Thymus (tissue), 11 donors: ENCODE measurements around the gene SCYL2. TPM values are rescaled to one million over a fixed set of nuclear protein-coding genes. Genes with fewer than 3 reads are reported as not detected.
"Not testable (repeated sequence)": the region's sequence is repeated elsewhere in the genome, so short reads cannot be mapped to it uniquely, and the experiment has no call there.

Source experiments
- DNase-seq, 9 donors: peaks; one replicate each; pipeline ENCODE4 v3.0.0-alpha.2; 2013; ENCODE audit warnings: low spot score in 9 of 9, low read depth in 6 of 9, missing footprints in 1 of 9
- H3K27ac ChIP-seq, 2 donors: one replicate each; pipeline ENCODE4 v1.5.1; 2013; ENCODE audit warnings: control low read depth in 1 of 2, low read depth in 1 of 2, low read length in 1 of 2, mild to moderate bottlenecking in 1 of 2, moderate library complexity in 1 of 2
- H3K27me3 ChIP-seq, 2 donors: one replicate each; pipeline ENCODE4 v1.5.1; 2013; ENCODE audit warnings: low read length in 1 of 2; ENCODE audit not compliant: control insufficient read depth in 2 of 2, insufficient read depth in 1 of 2
- H3K36me3 ChIP-seq, 2 donors: one replicate each; pipeline ENCODE4 v1.5.1; 2013; ENCODE audit warnings: low read length in 1 of 2, mild to moderate bottlenecking in 1 of 2, moderate library complexity in 1 of 2; ENCODE audit not compliant: control insufficient read depth in 2 of 2, insufficient read depth in 2 of 2
- H3K4me1 ChIP-seq, 2 donors: one replicate each; pipeline ENCODE4 v1.5.1; 2013; ENCODE audit warnings: low read length in 2 of 2; ENCODE audit not compliant: control insufficient read depth in 2 of 2, insufficient read depth in 2 of 2
- H3K4me3 ChIP-seq, 2 donors: one replicate each; pipeline ENCODE4 v1.5.1; 2013; ENCODE audit warnings: low read length in 2 of 2, control low read depth in 1 of 2, mild to moderate bottlenecking in 1 of 2
- H3K9me3 ChIP-seq, 2 donors: one replicate each; pipeline ENCODE4 v1.5.1; 2013; ENCODE audit warnings: low read length in 1 of 2, mild to moderate bottlenecking in 1 of 2; ENCODE audit not compliant: control insufficient read depth in 2 of 2, insufficient read depth in 1 of 2
- WGBS: extraction: QIAGEN DNeasy Blood & Tissue Kit; methylation state at CpG from one replicate; pipeline ENCODE4 v1.1.7; 2013; 5-methylcytosine and 5-hydroxymethylcytosine counted together
- polyA plus RNA-seq: library from polyadenylated mRNA; stranded (reverse); fragments of 200-250 nt; gene quantifications from one replicate; pipeline ENCODE4 v1.2.3, GENCODE V29; 2013
- total RNA-seq: library from RNA; stranded (reverse); fragments of 120-200 nt; gene quantifications from one replicate; pipeline ENCODE4 v1.2.4, GENCODE V29; 2013
- donor health status: healthy.

The SCYL2 gene
- total and polyA plus RNA-seq, 2 donors: 22.4 to 31.0 TPM

- H3K36me3 ChIP-seq: peaks cover 7 to 11% of the 10 kb centered on the region in 2 donors
- not testable (repeated sequence) for H3K9me3 ChIP-seq, H3K4me3 ChIP-seq, H3K27ac ChIP-seq, DNase-seq, H3K27me3 ChIP-seq, H3K4me1 ChIP-seq
- WGBS: 99% methylated on average over 17 of the region's 24 CpGs
Measured at GRCh38 chr12:100294366-100294765, 27.4 kb downstream of the SCYL2 start.

- Histone ChIP-seq H3K4me3 (no peak overlapping the region), H3K27ac (no peak overlapping the region), H3K36me3 (peaks cover 7 to 12% of the 10 kb centered on the region in 2 donors), H3K4me1 (no peaks in the 10 kb centered on the region), H3K9me3 (no peaks in the 10 kb centered on the region), H3K27me3 (no peaks in the 10 kb centered on the region)
- no peak for DNase-seq
- 96% methylated on average over 4 of the region's 4 CpGs for WGBS
Measured at GRCh38 chr12:100295764-100296555, 29.0 kb downstream of the SCYL2 start.

GRCh38 chr12:100302081-100302480, 35.1 kb downstream of the SCYL2 start:
- no peak overlapping the region for H3K27ac ChIP-seq
- H3K4me1 ChIP-seq: no peaks in the 10 kb centered on the region
- H3K4me3 ChIP-seq: no peak overlapping the region
- peaks cover 19 to 20% of the 10 kb centered on the region in 2 donors for H3K36me3 ChIP-seq
- no peaks in the 10 kb centered on the region for H3K27me3 ChIP-seq
- peaks cover 2 to 12% of the 10 kb centered on the region in 2 donors for H3K9me3 ChIP-seq
- DNase-seq: no peak
- 100% methylated on average over 1 of the region's 1 CpG for WGBS

GRCh38 chr12:100303831-100304230, 36.9 kb downstream of the SCYL2 start:
- DNase-seq: no peak
- H3K27me3 ChIP-seq: no peaks in the 10 kb centered on the region
- H3K9me3 ChIP-seq: peaks cover 2 to 12% of the 10 kb centered on the region in 2 donors
- H3K4me3 ChIP-seq: no peak overlapping the region
- no peak overlapping the region for H3K27ac ChIP-seq
- 96% methylated on average over 4 of the region's 4 CpGs for WGBS
- peaks cover 18 to 20% of the 10 kb centered on the region in 2 donors for H3K36me3 ChIP-seq
- no peaks in the 10 kb centered on the region for H3K4me1 ChIP-seq

- H3K4me1 ChIP-seq, DNase-seq, H3K4me3 ChIP-seq, H3K27ac ChIP-seq, H3K27me3 ChIP-seq: not testable (repeated sequence)
- 99% methylated on average over 7 of the region's 7 CpGs for WGBS
- peaks cover 2 to 12% of the 10 kb centered on the region in 2 donors for H3K9me3 ChIP-seq
- H3K36me3 ChIP-seq: peaks cover 18% of the 10 kb centered on the region in 2 donors
Measured at GRCh38 chr12:100304334-100304733, 37.4 kb downstream of the SCYL2 start.

- Histone ChIP-seq H3K36me3 (peaks cover 18 to 19% of the 10 kb centered on the region in 2 donors), H3K9me3 (peaks cover 2 to 12% of the 10 kb centered on the region in 2 donors)
- DNase-seq, H3K27me3 ChIP-seq, H3K4me3 ChIP-seq, H3K27ac ChIP-seq, H3K4me1 ChIP-seq: not testable (repeated sequence)
- WGBS: 97% methylated on average over 5 of the region's 5 CpGs
Measured at GRCh38 chr12:100308138-100308537, 41.2 kb downstream of the SCYL2 start.

GRCh38 chr12:100311317-100311716, 44.3 kb downstream of the SCYL2 start:
- WGBS: 99% methylated on average over 1 of the region's 1 CpG
- no peaks in the 10 kb centered on the region for H3K27me3 ChIP-seq
- H3K4me1 ChIP-seq: no peaks in the 10 kb centered on the region
- H3K27ac ChIP-seq: no peak overlapping the region
- H3K4me3 ChIP-seq: no peak overlapping the region
- H3K9me3 ChIP-seq: no peaks in the 10 kb centered on the region
- H3K36me3 ChIP-seq: peaks cover 8 to 16% of the 10 kb centered on the region in 2 donors
- no peak for DNase-seq

GRCh38 chr12:100317371-100317770, 50.4 kb downstream of the SCYL2 start:
- H3K4me1 ChIP-seq: no peaks in the 10 kb centered on the region
- H3K27ac ChIP-seq: no peak overlapping the region
- no peaks in the 10 kb centered on the region for H3K27me3 ChIP-seq
- peaks cover 9 to 23% of the 10 kb centered on the region in 2 donors for H3K36me3 ChIP-seq
- 99% methylated on average over 2 of the region's 2 CpGs for WGBS
- no peaks in the 10 kb centered on the region for H3K9me3 ChIP-seq
- DNase-seq: no peak
- no peak overlapping the region for H3K4me3 ChIP-seq

GRCh38 chr12:100324498-100324897, 57.5 kb downstream of the SCYL2 start:
- H3K36me3 ChIP-seq: peaks cover 0 to 29% of the 10 kb centered on the region in 2 donors
- no peaks in the 10 kb centered on the region for H3K27me3 ChIP-seq
- no peaks in the 10 kb centered on the region for H3K4me1 ChIP-seq
- H3K27ac ChIP-seq: no peak overlapping the region
- DNase-seq: no peak
- no peaks in the 10 kb centered on the region for H3K9me3 ChIP-seq
- H3K4me3 ChIP-seq: no peak overlapping the region
